Posterior cingulate gyrus (tissue), 11 donors: ENCODE data around the gene AFTPH.

Experiments used
- DNase-seq, 10 donors: peaks; one replicate each; pipeline versions ENCODE4 v3.0.0 to v3.0.0-alpha.2; 2020 to 2021; ENCODE audit warnings: mixed read lengths in 3 of 10
- intact Hi-C: fragments of 100-400 bp; cut with DNase I; formaldehyde crosslinking; loops from one replicate; pipeline ENCODE4 v1.15.1; 2023

AFTPH gene

DNA sequence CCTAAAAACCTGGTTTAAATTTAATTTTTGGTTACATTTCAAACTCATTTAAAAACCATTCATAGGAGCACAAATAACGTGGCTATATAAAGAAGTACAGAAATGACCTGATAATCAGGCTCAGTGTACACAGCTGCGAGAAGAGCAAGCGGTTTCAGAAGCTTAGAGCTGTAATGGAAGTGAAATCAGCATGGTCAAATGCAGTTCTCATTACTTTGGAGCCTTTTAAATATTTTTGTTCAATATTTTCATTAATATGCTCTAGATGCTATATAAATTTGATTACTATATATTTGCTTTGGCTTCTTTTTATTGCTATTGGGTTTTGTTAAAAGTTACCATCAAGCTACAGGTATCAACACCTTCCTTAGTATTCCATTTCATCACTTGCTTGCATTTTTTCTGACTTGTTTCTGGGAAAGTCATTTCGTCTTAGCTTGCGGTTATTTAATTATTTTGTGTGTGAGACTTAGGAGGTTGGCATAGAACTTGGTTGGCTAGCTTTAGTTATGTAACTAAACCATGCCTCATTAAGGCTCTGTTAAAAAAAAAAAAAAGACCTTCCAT lies 58.7 kb downstream of the AFTPH start:
- intact Hi-C loops = no loop called here
- no peak for DNase-seq

- no peak for DNase-seq
- intact Hi-C loops = loop anchor here (2.0 kb wide), 1 partner anchor 281 kb away; no protein-coding TSS in a partner anchor
Observed at GRCh38 chr2:64586054-64586453, 61.9 kb downstream of the AFTPH start.

GRCh38 chr2:64586883-64587481 lies 62.9 kb downstream of the AFTPH start:
- intact Hi-C loops = loop anchor here (2.0 kb wide), 1 partner anchor 280 kb away; no protein-coding TSS in a partner anchor
- no peak for DNase-seq

DNA sequence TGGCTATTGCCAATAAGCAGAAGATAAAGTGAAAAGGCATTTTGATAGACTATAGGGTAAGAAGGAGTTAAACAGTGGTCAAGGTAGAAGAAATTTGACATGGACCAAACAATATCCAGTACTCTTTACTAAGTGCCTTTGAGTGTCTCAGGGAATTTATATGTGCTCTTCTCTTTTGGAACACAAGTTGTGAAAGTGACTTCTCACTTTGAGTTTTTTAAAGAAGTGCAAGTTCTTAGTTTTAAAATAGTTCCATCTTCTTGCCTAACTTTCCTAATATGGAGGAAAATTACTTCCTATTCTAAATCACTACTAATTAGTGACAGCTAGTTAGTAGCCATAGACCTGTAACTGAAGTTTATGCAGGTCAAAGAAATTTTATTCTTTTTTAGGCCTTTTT lies 63.4 kb downstream of the AFTPH start:
- intact Hi-C loops = loop anchor here (2.0 kb wide), 1 partner anchor 279 kb away; no protein-coding TSS in a partner anchor
- DNase-seq = no peak

GRCh38 chr2:64591188-64591587 lies 67.1 kb downstream of the AFTPH start:
- intact Hi-C loops = no loop called here
- no peak for DNase-seq

GRCh38 chr2:64593035-64593655 lies 69.0 kb downstream of the AFTPH start:
- intact Hi-C loops = no loop called here
- no peak for DNase-seq

- no peak for DNase-seq
- intact Hi-C loops = loop anchor here (2.0 kb wide), 1 partner anchor 270 kb away; no protein-coding TSS in a partner anchor
Observed at GRCh38 chr2:64594226-64594989, 70.3 kb downstream of the AFTPH start.

- intact Hi-C loops = loop anchor here (2.0 kb wide), 1 partner anchor 269 kb away; no protein-coding TSS in a partner anchor
- no peak for DNase-seq
Observed at GRCh38 chr2:64595397-64596176, 71.5 kb downstream of the AFTPH start.

GRCh38 chr2:64598226-64598625 lies 74.1 kb downstream of the AFTPH start:
- intact Hi-C loops = no loop called here
- DNase-seq = no peak

DNA sequence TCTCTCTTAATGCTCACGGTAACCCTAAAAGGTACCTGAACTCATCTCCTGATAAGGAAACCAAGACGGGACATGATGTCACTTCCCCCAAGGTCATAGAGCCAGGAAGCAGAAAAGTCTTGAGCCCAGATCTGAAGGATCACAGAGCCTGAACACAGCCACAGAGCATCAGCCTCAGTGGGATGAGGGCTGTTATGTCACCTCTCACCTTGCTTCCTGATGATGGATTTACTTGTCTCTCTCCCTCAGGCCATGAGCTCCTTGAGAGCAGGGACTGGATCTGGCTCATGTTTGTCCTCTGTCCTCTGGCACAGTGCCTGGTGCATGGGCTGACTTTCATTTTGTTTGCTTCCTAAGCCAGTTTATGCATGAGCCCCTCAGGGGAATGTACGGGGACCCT lies 75.3 kb downstream of the AFTPH start:
- peak in 1 of 10 donors; percentile 66 for DNase-seq
- intact Hi-C loops = no loop called here

GRCh38 chr2:64601034-64601754 lies 77.1 kb downstream of the AFTPH start:
- intact Hi-C loops = no loop called here
- no peak for DNase-seq

- intact Hi-C loops = no loop called here
- DNase-seq = no peak
Observed at GRCh38 chr2:64601785-64602391, 77.8 kb downstream of the AFTPH start.

DNA sequence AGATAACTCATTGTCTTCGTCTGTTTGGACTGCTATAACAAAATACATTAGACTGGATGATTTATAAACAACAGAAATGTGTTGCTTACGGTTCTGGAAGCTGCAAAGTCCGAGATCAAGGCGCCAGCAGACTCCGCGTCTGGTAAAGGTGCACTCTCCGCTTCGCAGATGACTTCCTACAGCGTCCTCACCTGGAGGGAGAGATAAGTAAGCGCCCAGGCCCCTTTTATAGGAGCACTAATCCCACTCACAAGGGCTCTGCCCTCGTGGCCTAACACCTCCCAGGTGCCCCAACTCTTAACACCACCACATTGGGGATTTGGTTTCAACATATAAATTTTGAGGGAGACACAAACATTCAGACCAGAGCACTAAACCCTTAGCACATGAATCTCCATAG lies 78.3 kb downstream of the AFTPH start:
- intact Hi-C loops = no loop called here
- no peak for DNase-seq

GRCh38 chr2:64604155-64604554 lies 80.0 kb downstream of the AFTPH start:
- intact Hi-C loops = no loop called here
- DNase-seq = no peak

DNA sequence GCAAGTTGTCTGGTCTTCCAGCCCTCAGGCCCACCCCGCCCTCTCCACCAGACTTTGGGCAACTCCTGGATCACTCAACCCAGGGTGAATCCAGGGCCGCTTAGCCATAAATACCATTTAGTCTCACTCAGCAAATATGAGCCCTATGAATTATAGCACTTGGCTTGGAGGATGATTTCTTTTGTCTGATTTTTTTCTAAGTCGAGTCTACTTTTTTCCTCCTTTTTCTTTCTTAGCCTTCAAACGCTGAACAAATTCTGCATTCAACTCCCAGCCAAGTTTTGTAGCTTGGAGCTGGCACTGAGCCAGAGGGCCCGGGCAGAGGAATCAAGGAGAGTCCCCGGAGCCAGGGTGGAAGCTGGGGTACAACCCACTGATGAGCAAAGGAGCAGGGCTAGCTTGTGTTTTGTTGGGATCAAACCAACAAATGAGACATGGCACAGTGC lies 80.9 kb downstream of the AFTPH start:
- DNase-seq = peak in 2 of 10 donors; percentile 31 to 86
- intact Hi-C loops = loop anchor here (5.0 kb wide), 1 partner anchor 37 kb away; no protein-coding TSS in a partner anchor

GRCh38 chr2:64605991-64606478 lies 81.9 kb downstream of the AFTPH start:
- intact Hi-C loops = loop anchor here (5.0 kb wide), 1 partner anchor 36 kb away; no protein-coding TSS in a partner anchor
- no peak for DNase-seq

GRCh38 chr2:64606479-64607363 lies 82.6 kb downstream of the AFTPH start:
- intact Hi-C loops = loop anchor here (5.0 kb wide), 1 partner anchor 36 kb away; no protein-coding TSS in a partner anchor

More at GRCh38 chr2:64606479-64607363, 82.6 kb downstream of the AFTPH start:
- DNase-seq = peak in 8 of 10 donors; percentile 37 to 94 (median 56)
